A549 (cell line): Measurements from ENCODE around the gene WNT7B. TPM values are rescaled to one million over a fixed set of nuclear protein-coding genes. Genes with fewer than 3 reads are reported as not detected.

Experiments used
- ATAC-seq, 2 experiments: fragments of 200-7000 bp in 1 of 2; fragments of >200 bp in 1 of 2; cut with Nextera tagmentation in 1 of 2; cut with Tn5 transposase in 1 of 2; 3 replicates each; pipeline versions ENCODE4 v1.8.0 to v1.9.1; 2018 to 2020; ENCODE audit warnings: mild to moderate bottlenecking in 1 of 2, moderate library complexity in 1 of 2
- CTCF ChIA-PET: fragments of 300-600 bp; sonication (Branson Sonifier 250); formaldehyde crosslinking; extraction: SDS; loops from one replicate; lab custom pipeline; 2021; ENCODE audit warnings: antibody characterized with exemption, inconsistent platforms; lab: Yijun Ruan, JAX
- POLR2A ChIA-PET: fragments of 350-600 bp; formaldehyde crosslinking; extraction: SDS; loops from one replicate; lab custom pipeline; 2021; ENCODE audit warnings: antibody characterized with exemption, inconsistent platforms; lab: Yijun Ruan, JAX
- DNase-seq, 2 experiments: peaks; one replicate each; pipeline versions ENCODE4 v3.0.0 to v3.0.0-alpha.2; 2011 to 2016; ENCODE audit warnings: low read depth in 1 of 2, low spot score in 1 of 2
- FAIRE-seq: peaks from 2 replicates; lab custom pipeline; 2011; peaks lifted over from hg19 to GRCh38; lab: Jason Lieb, UNC
- H3K27ac ChIP-seq, 2 experiments: fragments of >200 bp; sonication (Bioruptor Twin); formaldehyde crosslinking; 3 replicates each; pipeline ENCODE4 v1.5.1; 2016 to 2017
- H3K4me1 ChIP-seq: fragments of >200 bp; sonication (Bioruptor Twin); formaldehyde crosslinking; 3 replicates; pipeline ENCODE4 v1.6.1; 2016
- H3K4me2 ChIP-seq: fragments of >200 bp; sonication (Bioruptor Twin); formaldehyde crosslinking; 3 replicates; pipeline ENCODE4 v1.6.1; 2016
- H3K4me3 ChIP-seq: fragments of >200 bp; sonication (Bioruptor Twin); formaldehyde crosslinking; 3 replicates; pipeline ENCODE4 v1.5.1; 2016
- H3K9me3 ChIP-seq: fragments of >200 bp; sonication (Bioruptor Twin); formaldehyde crosslinking; 3 replicates; pipeline ENCODE4 v1.6.1; 2016
- BHLHE40 ChIP-seq: IDR thresholded peaks from 2 replicates; pipeline ENCODE4 v1.6.1; 2012; ENCODE audit warnings: low read depth, low read length, inconsistent platforms
- CBX8 ChIP-seq: fragments of 200-600 bp; sonication (generic); IDR thresholded peaks from 2 replicates; pipeline ENCODE4 v1.6.1; 2016
- CHD2 ChIP-seq: fragments of 150-350 bp; IDR thresholded peaks from 2 replicates; pipeline ENCODE4 v1.6.1; 2014; ENCODE audit warnings: low read length; ENCODE audit not compliant: partially characterized antibody
- CTCF ChIP-seq: fragments of >200 bp; sonication (Bioruptor Twin); formaldehyde crosslinking; IDR thresholded peaks from 3 replicates; pipeline ENCODE4 v1.5.1; 2016
- E2F6 ChIP-seq: IDR thresholded peaks from 2 replicates; pipeline ENCODE4 v1.6.1; 2012; ENCODE audit warnings: low read depth, borderline replicate concordance
- EP300 ChIP-seq, 2 experiments: fragments of >200 bp; sonication (Bioruptor Twin); formaldehyde crosslinking; IDR thresholded peaks; 2 replicates in 1 of 2; 3 replicates in 1 of 2; pipeline ENCODE4 v1.6.1; 2016 to 2017
- FOSL2 ChIP-seq, 2 experiments: fragments of 450-650 bp in 1 of 2; fragments of >200 bp in 1 of 2; sonication (Bioruptor Twin) in 1 of 2; formaldehyde crosslinking; IDR thresholded peaks; 2 replicates each; pipeline versions ENCODE4 v1.5.0 to v1.6.1; 2016 to 2020; ENCODE audit warnings: mild to moderate bottlenecking in 1 of 2, moderate library complexity in 1 of 2
- GATA3 ChIP-seq: IDR thresholded peaks from 2 replicates; pipeline ENCODE4 v1.6.1; 2012; ENCODE audit warnings: borderline replicate concordance
- HDAC2 ChIP-seq: fragments of 200-600 bp; sonication (generic); IDR thresholded peaks from 2 replicates; pipeline ENCODE4 v1.6.1; 2016
- HES2 ChIP-seq: fragments of >200 bp; sonication (Bioruptor Twin); formaldehyde crosslinking; IDR thresholded peaks from 2 replicates; pipeline ENCODE4 v1.6.1; 2016
- HOXB13 ChIP-seq: fragments of 250-450 bp; sonication (Bioruptor Pico); IDR thresholded peaks from 2 replicates; pipeline ENCODE4 v1.5.0; 2020; ENCODE audit warnings: low read depth, mild to moderate bottlenecking, moderate library complexity
- JUN ChIP-seq, 2 experiments: fragments of >200 bp; sonication (Bioruptor Twin); formaldehyde crosslinking; IDR thresholded peaks; 2 replicates in 1 of 2; 3 replicates in 1 of 2; pipeline ENCODE4 v1.6.1; 2016 to 2017
- JUNB ChIP-seq: fragments of >200 bp; sonication (Bioruptor Twin); formaldehyde crosslinking; IDR thresholded peaks from 2 replicates; pipeline ENCODE4 v1.6.1; 2016
- KDM1A ChIP-seq: fragments of 200-600 bp; sonication (generic); IDR thresholded peaks from 2 replicates; pipeline ENCODE4 v1.6.1; 2016; ENCODE audit warnings: low read depth, mild to moderate bottlenecking
- KDM5A ChIP-seq: fragments of 200-600 bp; sonication (generic); IDR thresholded peaks from 2 replicates; pipeline ENCODE4 v1.6.1; 2016; ENCODE audit warnings: antibody characterized with exemption, mild to moderate bottlenecking
- MAX ChIP-seq: IDR thresholded peaks from 2 replicates; pipeline ENCODE4 v1.6.1; 2012
- RAD21 ChIP-seq, 2 experiments: fragments of >200 bp in 1 of 2; sonication (Bioruptor Twin) in 1 of 2; formaldehyde crosslinking in 1 of 2; IDR thresholded peaks in 1 of 2; conservative IDR thresholded peaks in 1 of 2; 2 replicates in 1 of 2; 3 replicates in 1 of 2; pipeline ENCODE4 v1.6.1; 2012 to 2018; ENCODE audit warnings: inconsistent platforms in 1 of 2
- RFX5 ChIP-seq: fragments of 450-650 bp; IDR thresholded peaks from 2 replicates; pipeline ENCODE4 v1.7.1; 2014; ENCODE audit warnings: antibody characterized with exemption, mild to moderate bottlenecking, moderate library complexity
- TFCP2L1 ChIP-seq: fragments of 250-450 bp; sonication (Bioruptor Pico); IDR thresholded peaks from 2 replicates; pipeline ENCODE4 v1.5.0; 2021; ENCODE audit warnings: mild to moderate bottlenecking
- ZFP36 ChIP-seq: fragments of 450-650 bp; IDR thresholded peaks from 2 replicates; pipeline ENCODE4 v1.6.1; 2014; ENCODE audit warnings: borderline replicate concordance; ENCODE audit not compliant: partially characterized antibody
- WGBS: methylation state at CpG from one replicate; pipeline ENCODE4 v1.1.6; 2017; ENCODE audit errors: missing lambda C conversion rate; 5-methylcytosine and 5-hydroxymethylcytosine counted together
- polyA plus RNA-seq, 4 experiments: library from polyadenylated mRNA; depleted of rRNA in 3 of 4; stranded (reverse); fragments of >200 nt; fragmentation: RNase III in 1 of 4; extraction: RNeasy Plus Mini Kit Qiagen cat#74134 plus additional on column Dnase treatment in 1 of 4; gene quantifications; 2 replicates in 3 of 4; 3 replicates in 1 of 4; pipeline ENCODE4 v1.2.3, GENCODE V29; 2011 to 2017
- TF ChIP-seq, protein P1 (sequence below): fragments of >200 bp; sonication (Bioruptor Twin); formaldehyde crosslinking; IDR thresholded peaks from 3 replicates; pipeline ENCODE4 v1.6.1; 2016
- TF ChIP-seq, protein P2 (sequence below): fragments of 250-450 bp; sonication (Bioruptor Pico); IDR thresholded peaks from 2 replicates; pipeline ENCODE4 v1.5.0; 2020; ENCODE audit warnings: low read depth, mild to moderate bottlenecking, moderate library complexity

The WNT7B gene
- polyA plus RNA-seq, 2 of the 4 experiments (the other 2 are of a cell fraction) = 16.9 to 80.8 TPM

GRCh38 chr22:45935573-45935972 is 41.4 kb downstream of the WNT7B start:
- CTCF ChIA-PET = interaction anchor here (1.5 kb wide), 1 partner anchor 12 kb away, joined by 5 read pairs; no protein-coding TSS in a partner anchor
- 78% methylated on average over 2 of the region's 6 CpGs for WGBS
- FAIRE-seq = no peak
- POLR2A ChIA-PET = no interaction called here
- no peaks in the 10 kb centered on the region for H3K9me3 ChIP-seq
- H3K4me3 ChIP-seq = peak overlapping the region; percentile 34
- H3K27ac ChIP-seq = peak overlapping the region; percentile 89 to 92
- H3K4me2 ChIP-seq = peak overlapping the region; percentile 94
- peaks cover 63% of the 10 kb centered on the region for H3K4me1 ChIP-seq
- TF ChIP-seq E2F6 = no peak
- no peak for TF ChIP-seq RAD21 (conservative IDR thresholded peaks at IDR 0.05 in 1 of 2, IDR thresholded peaks at IDR 0.05 in 1 of 2)
- no peak for TF ChIP-seq CBX8
- no peak for TF ChIP-seq HDAC2
- no peak for TF ChIP-seq HOXB13
- TF ChIP-seq CHD2 = no peak
- peak; percentile 65; the same call in 1 of the 2 replicates for TF ChIP-seq KDM1A
- TF ChIP-seq HES2 = no peak
- peak; percentile 3 for TF ChIP-seq ZFP36
- TF ChIP-seq, all 56 proteins: peak for 2
- no peak; a peak in 1 of 6 replicates for ATAC-seq
- DNase-seq = no peak

- H3K27ac ChIP-seq = peak overlapping the region; percentile 89 to 92
- POLR2A ChIA-PET = no interaction called here
- DNase-seq (peak; percentile 85 to 92), ATAC-seq (peak; percentile 71 to 79), FAIRE-seq (no peak)
- peak overlapping the region; percentile 34; the same call in 2 of the 3 replicates for H3K4me3 ChIP-seq
- H3K4me1 ChIP-seq = peaks cover 66% of the 10 kb centered on the region
- CTCF ChIA-PET = interaction anchor here (1.6 kb wide), 1 partner anchor 71 kb away, joined by 3 read pairs; no protein-coding TSS in a partner anchor
- H3K4me2 ChIP-seq = peak overlapping the region; percentile 94
- WGBS = 2% methylated on average over 18 of the region's 27 CpGs
- H3K9me3 ChIP-seq = no peaks in the 10 kb centered on the region
- peak; percentile 59 to 63; a peak in 4 of 5 replicates for TF ChIP-seq JUN (IDR thresholded peaks at IDR 0.05)
- 0 out of 2 replicates have a peak, but pooled peaks have one; percentile 28 for TF ChIP-seq BHLHE40
- TF ChIP-seq JUNB = peak; percentile 81
- peak; percentile 76; the same call in 1 of the 2 replicates for TF ChIP-seq GATA3
- TF ChIP-seq, protein P1, sequence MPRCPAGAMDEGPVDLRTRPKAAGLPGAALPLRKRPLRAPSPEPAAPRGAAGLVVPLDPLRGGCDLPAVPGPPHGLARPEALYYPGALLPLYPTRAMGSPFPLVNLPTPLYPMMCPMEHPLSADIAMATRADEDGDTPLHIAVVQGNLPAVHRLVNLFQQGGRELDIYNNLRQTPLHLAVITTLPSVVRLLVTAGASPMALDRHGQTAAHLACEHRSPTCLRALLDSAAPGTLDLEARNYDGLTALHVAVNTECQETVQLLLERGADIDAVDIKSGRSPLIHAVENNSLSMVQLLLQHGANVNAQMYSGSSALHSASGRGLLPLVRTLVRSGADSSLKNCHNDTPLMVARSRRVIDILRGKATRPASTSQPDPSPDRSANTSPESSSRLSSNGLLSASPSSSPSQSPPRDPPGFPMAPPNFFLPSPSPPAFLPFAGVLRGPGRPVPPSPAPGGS = 0 out of 3 replicates have a peak, but pooled peaks have one; percentile 40
- TF ChIP-seq KDM5A = no peak
- no peak for TF ChIP-seq CTCF
- TF ChIP-seq EP300 (IDR thresholded peaks at IDR 0.05) = peak; percentile 52 to 68; a peak in 3 of 5 replicates
- 0 out of 2 replicates have a peak, but pooled peaks have one; percentile 25 for TF ChIP-seq TFCP2L1
- peak; percentile 53 for TF ChIP-seq MAX
- 0 out of 5 replicates have a peak, but pooled peaks of 1 of the 2 experiments have one; percentile 16 for TF ChIP-seq RAD21 (conservative IDR thresholded peaks at IDR 0.05 in 1 of 2, IDR thresholded peaks at IDR 0.05 in 1 of 2)
- TF ChIP-seq, protein P2, sequence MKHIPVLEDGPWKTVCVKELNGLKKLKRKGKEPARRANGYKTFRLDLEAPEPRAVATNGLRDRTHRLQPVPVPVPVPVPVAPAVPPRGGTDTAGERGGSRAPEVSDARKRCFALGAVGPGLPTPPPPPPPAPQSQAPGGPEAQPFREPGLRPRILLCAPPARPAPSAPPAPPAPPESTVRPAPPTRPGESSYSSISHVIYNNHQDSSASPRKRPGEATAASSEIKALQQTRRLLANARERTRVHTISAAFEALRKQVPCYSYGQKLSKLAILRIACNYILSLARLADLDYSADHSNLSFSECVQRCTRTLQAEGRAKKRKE (CRISPR knock-in tag) = no peak
- TF ChIP-seq RFX5 = 0 out of 2 replicates have a peak, but pooled peaks have one; percentile 36
- peak; percentile 82 for TF ChIP-seq FOSL2 (IDR thresholded peaks at IDR 0.05)
- peak; percentile 94 for TF ChIP-seq FOSL2 (CRISPR knock-in tag; IDR thresholded peaks at IDR 0.05)
- no peak for TF ChIP-seq HES2
Observed at GRCh38 chr22:45934659-45935341, 42.2 kb downstream of the WNT7B start.
